ACHN (cell line): ENCODE results near the gene CACHD1.

Source experiments
- DNase-seq: peaks from one replicate; pipeline ENCODE4 v3.0.0-alpha.2; 2015
- in situ Hi-C: cut with HindIII; loops from 2 replicates; pipeline ENCODE4 v1.10.0; 2017; ENCODE audit warnings: low sequenced_read_pairs, low pct_ligation_motif_present, low pct_unique_long_range_greater_than_20kb

CACHD1 gene

DNA sequence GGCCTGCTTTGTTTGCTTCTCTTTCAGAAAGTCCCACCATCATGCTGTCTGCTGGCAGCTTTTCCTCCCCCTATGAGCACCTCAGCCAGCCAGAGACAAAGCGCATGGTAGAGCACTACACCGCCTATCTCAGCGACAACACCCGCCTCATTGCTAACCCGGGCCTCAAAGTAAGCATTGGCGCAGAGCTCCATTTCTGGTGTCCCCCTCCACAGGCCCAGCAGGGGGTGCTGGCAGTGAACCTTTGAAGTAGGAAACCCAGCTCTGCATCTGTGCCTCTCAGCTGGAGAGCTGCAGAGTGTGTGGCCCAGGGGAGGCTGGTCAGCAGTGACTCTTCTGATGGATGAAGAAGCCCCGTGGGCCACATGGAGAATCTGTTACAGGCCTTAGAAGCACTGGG is 193.7 kb downstream of the CACHD1 start:
- peak; percentile 20 for DNase-seq
- in situ Hi-C loops, result no loop called here

GRCh38 chr1:64664299-64664698 is 194.4 kb downstream of the CACHD1 start:
- in situ Hi-C loops, result no loop called here
- no peak for DNase-seq

GRCh38 chr1:64669098-64669675 is 199.3 kb downstream of the CACHD1 start:
- in situ Hi-C loops, result no loop called here
- DNase-seq, result no peak

- in situ Hi-C loops, result no loop called here
- DNase-seq, result peak; percentile 5
Observed at GRCh38 chr1:64675718-64676345, 205.9 kb downstream of the CACHD1 start.

DNA sequence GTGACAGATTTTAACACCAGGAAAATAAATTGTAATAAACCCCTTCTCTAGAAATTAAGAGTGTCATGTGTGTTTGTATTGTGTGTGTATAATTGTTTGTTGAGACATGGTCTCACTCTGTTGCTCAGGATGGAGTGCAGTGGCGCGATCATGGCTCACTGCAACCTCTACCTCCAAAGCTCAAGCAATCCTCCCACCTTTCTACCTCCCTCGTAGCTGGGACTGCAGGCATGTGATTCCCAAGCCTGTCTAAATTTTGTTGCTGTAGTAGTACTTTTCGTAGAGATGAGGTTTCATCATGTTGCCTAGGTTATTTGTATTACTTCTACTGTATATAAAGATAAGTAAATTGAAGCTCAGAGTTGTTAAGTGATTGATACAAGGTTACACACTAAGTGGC is 206.5 kb downstream of the CACHD1 start:
- DNase-seq, result no peak
- in situ Hi-C loops, result no loop called here

DNA sequence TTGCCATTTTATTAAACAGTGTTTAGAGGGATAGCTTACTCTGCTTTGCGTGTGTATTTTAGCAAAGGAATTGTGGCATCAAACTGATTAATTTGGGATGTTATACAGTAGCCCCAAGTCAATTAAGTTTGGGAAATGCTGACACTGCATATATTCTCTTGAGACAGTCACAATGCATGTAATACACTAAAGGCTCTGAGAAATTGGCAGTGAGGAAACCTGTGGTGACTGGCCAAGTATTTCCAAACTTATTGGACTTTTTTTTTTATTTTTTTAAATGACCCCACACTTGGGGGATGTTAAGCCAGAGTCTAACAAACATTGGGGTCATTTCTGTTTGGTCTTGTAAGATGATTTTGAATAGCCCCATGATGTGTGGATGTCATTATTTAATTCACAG is 207.6 kb downstream of the CACHD1 start:
- DNase-seq, result no peak
- in situ Hi-C loops, result no loop called here

GRCh38 chr1:64678366-64678765 is 208.4 kb downstream of the CACHD1 start:
- DNase-seq, result no peak
- in situ Hi-C loops, result no loop called here

DNA sequence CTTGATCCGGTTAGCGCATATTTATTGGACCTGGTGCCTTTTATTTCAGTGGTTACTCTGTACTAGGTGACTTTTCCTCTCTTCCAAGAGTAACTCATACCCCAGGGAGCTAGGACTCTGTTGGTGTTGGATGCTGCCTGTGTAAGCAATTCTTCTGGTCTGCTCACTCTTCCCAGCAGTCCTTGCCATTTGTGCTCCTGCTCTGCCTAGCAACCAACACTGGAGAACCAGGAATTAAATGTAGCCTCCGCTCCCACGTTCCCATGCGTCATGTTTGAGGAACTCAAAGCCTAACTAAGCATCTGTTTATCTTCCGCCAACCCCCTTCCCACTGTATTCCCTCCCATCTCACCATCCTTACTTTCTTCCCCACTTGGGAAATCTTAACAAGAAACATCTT is 209.2 kb downstream of the CACHD1 start:
- DNase-seq, result no peak
- in situ Hi-C loops, result no loop called here

- in situ Hi-C loops, result no loop called here
- DNase-seq, result no peak
Observed at GRCh38 chr1:64680599-64680998, 210.7 kb downstream of the CACHD1 start.

DNA sequence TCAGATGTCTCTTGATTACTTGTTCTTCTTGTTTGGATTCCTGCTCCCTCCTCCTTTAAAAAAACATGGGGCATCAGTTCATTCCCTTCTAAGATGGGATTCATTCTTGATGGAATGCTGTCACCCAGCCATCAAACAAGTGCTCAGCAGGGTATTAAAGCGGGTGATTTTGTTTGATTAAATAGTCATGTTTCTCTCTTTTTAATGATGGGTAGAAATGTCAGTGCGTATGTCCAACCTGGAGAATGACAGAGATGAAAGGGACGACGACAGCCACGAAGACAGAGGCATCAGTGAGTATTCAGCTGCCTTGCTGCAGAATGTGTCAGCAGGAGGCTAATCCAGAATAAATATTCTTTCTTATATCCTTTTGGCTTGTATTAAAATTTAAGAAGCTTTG is 211.1 kb downstream of the CACHD1 start:
- no peak for DNase-seq

DNA sequence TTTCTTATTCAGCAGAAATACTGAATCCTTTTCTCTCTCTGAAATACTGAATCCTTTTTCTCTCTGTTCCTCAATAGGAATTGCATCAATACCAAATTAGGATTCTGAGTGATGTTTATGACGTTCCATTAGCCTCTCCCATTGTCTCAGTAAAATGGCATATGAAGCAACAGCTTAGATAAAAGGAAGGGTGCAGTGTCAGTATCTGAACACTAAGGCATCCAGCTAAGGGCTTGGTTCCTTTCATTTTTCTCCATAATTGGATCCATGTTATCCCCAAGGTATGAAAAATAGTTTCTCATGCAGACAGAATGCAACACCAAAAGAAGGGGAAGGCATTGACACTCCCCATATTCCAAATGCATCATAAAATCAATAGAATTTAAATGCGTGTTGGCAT is 213.5 kb downstream of the CACHD1 start:
- DNase-seq, result no peak
- in situ Hi-C loops, result no loop called here

More for the DNA sequence above, 211.1 kb downstream of the CACHD1 start:
- in situ Hi-C loops, result no loop called here

DNA sequence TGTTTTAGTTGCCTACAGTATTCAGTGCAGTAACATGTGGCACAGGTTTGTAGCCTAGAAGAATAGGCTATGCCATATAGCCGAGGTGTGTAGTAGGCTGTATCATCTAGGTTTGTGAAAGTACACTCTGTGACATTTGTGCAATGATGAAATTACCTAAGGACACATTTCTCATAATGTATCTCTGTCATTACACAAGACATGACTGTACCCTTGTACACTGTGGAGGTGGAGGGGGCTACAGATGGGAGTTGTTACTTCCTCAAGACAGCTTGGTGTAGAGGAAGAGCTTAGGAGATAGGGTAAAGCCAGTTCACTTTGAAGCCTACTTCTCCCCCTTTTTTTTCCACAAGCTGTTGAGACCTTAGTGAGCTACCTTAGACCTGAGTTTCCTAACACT is 215.3 kb downstream of the CACHD1 start:
- in situ Hi-C loops, result no loop called here
- DNase-seq, result no peak

DNA sequence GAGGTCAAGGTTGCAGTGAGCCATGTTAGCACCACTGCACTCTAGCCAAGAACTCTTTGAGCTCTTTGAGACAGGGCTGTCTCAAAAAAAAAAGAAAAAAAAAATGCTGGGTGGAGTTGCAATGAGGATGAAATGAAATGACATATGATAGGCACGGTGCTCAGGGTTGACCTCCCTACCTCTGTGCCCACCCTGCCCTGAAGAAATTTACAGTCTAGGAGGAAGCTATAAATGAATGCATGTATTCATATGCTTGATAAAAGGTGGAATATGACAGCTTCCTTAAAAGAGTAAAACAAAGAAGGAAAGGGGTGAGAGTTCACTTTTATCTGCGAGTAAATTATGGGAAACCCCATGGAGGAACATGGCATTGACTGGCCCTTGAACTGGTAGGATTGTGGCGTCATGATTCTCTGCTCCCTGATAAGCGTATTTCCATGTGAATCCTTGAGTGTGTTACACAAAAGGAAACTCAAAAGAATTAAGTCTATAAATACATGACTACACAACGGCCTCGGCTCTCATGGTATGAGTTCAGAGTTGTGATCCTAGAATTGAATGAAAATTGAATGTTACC is 215.9 kb downstream of the CACHD1 start:
- in situ Hi-C loops, result no loop called here
- no peak for DNase-seq

- peak; percentile 55 for DNase-seq
- in situ Hi-C loops, result no loop called here
Observed at GRCh38 chr1:64686828-64687724, 217.1 kb downstream of the CACHD1 start.

- in situ Hi-C loops, result no loop called here
- DNase-seq, result no peak
Observed at GRCh38 chr1:64687725-64688327, 217.9 kb downstream of the CACHD1 start.

DNA sequence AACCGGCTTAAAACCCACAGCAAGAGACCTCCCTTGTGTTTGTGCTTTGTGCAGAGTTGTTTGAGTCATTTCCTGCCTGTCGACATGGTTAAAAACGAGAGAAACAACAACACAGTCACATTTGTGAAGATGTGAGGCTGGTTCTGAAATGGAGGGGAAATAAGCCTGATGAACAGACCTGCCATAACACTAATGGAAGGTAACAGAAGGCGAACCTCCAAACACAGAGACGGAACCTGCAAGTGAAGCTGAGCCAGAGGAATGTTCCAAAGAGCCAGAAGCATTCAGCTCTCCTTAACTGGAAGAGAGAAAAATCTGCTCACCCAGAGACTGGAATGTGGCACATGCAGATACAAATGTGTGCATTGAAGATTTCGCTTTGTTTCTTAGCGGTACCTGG is 221.7 kb downstream of the CACHD1 start:
- DNase-seq, result no peak
- in situ Hi-C loops, result no loop called here

DNA sequence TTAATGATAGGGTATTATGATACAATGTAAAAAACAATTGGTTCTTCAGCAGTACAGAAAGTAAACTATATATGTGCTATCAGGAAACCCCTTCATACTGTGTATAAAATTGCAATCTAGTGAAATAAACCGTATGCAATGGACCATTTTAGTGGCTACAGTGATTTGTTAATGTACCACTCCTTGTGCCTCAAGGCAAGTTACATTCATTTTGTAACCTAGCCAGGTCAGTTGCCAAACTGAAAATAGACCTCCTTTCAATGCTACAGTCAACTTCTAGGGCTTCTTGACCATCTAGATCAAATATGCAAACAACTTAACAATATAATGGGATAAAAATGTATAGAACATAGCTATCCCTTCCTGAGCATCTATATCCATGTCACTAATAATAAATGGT is 223.0 kb downstream of the CACHD1 start:
- DNase-seq, result no peak
- in situ Hi-C loops, result no loop called here

DNA sequence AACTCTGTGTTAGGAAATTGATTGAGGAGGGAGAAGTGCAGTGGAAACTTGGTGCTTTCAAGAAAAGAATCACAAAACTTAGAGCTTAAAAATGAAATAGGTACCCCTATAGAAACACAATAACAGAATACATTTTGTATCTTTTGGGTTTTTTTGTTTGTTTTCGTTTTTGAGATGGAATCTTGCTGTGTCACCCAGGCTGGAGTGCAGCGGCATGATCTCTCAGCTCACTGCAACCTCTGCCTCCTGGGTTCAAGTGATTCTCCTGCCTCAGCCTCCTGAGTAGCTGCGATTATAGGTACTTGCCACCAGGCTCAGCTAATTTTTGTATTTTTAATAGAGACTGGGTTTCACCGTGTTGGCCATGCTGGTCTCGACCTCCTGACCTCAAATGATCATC is 223.5 kb downstream of the CACHD1 start:
- in situ Hi-C loops, result no loop called here
- DNase-seq, result no peak

GRCh38 chr1:64696879-64697278 is 226.9 kb downstream of the CACHD1 start:
- in situ Hi-C loops, result no loop called here
- DNase-seq, result no peak
